ENCODE results near the gene NOL3. TPM values are rescaled to one million over a fixed set of nuclear protein-coding genes. Genes with fewer than 3 reads are reported as not detected.
A peak's percentile ranks its signal among the peaks of the same experiment; 100 is the strongest.

NOL3 gene
- total and polyA plus RNA-seq, 9 of the 15 experiments (the other 6 are each of a cell fraction or from before 2014, with no cell fraction given): 0.45 to 14.0 (median 5.4) TPM

DNA sequence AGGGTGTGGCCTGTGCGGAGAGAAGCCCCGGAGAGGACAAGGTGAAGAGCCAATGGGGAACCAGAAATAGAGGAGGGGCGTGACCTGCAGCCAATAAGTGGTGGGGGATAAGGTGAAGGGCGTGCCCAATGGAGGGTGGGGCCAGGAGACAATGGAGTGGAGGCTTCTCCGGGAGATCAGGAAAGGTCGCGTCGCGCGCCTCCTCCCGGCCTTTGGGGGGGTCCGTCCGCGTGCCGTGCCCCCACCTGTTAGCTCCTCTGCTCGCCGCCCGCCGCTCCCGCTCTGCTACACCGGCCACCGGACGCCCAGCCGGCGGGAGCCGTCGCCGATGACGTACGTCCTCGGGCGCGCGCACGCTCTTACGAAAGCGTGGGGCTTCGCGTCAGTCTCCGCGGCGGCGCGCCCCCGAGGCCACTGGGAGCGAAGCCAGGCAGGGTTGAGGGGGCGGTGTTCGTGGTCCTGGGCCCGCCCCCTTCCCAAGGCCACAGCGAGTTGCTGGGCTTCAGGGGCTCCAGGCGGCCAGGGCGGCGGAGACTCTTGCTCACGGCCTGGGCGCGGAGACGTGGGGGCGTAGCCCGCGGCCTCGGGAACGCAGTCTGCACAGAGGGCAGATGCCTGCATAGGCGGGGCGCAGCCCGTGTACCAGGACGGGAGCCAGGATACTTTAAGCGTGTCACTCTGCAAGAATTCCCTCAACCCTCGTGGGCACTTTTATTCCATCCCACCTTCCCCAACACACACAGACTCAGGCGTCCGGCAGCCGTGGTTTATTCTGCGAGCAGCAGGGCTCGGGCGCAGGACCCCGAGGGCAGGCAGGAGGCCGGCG is 13.5 kb downstream of the NOL3 start, which contains the start of gene MATCAP1 (continued):
- TF ChIP-seq UBTF (IDR thresholded peaks at IDR 0.05; ENCODE audit: borderline replicate concordance in 1 of 2, low read depth in 2 of 2, low read length in 2 of 2) (no peak), ZMIZ1 (IDR thresholded peaks at IDR 0.05; ENCODE audit: low read depth in 2 of 2, low read length in 2 of 2) (no peak), HCFC1 (IDR thresholded peaks at IDR 0.05; ENCODE audit: low read depth, low read length) (0 out of 2 replicates have a peak, but pooled peaks have one; percentile 23), RB1 (IDR thresholded peaks at IDR 0.05; ENCODE audit: low read depth) (peak; percentile 83), TBP (optimal IDR thresholded peaks at IDR 0.05; ENCODE audit: low read depth, low read length) (peak; percentile 41), FUS (optimal IDR thresholded peaks at IDR 0.05; ENCODE audit: low read depth, low read length) (peak; percentile 61), KDM5B (IDR thresholded peaks at IDR 0.05; ENCODE audit: insufficient replicate concordance, low read depth, low read length) (peak; percentile 62), POLR2B (IDR thresholded peaks at IDR 0.05; ENCODE audit: low read depth, partially characterized antibody) (peak; percentile 74), FOXJ3 (CRISPR knock-in tag; IDR thresholded peaks at IDR 0.05) (no peak), FOXJ2 (tag; IDR thresholded peaks at IDR 0.05) (0 out of 2 replicates have a peak, but pooled peaks have one; percentile 50), ZNF324 (CRISPR knock-in tag; IDR thresholded peaks at IDR 0.05) (no peak)
- TF ChIP-seq, protein P1, sequence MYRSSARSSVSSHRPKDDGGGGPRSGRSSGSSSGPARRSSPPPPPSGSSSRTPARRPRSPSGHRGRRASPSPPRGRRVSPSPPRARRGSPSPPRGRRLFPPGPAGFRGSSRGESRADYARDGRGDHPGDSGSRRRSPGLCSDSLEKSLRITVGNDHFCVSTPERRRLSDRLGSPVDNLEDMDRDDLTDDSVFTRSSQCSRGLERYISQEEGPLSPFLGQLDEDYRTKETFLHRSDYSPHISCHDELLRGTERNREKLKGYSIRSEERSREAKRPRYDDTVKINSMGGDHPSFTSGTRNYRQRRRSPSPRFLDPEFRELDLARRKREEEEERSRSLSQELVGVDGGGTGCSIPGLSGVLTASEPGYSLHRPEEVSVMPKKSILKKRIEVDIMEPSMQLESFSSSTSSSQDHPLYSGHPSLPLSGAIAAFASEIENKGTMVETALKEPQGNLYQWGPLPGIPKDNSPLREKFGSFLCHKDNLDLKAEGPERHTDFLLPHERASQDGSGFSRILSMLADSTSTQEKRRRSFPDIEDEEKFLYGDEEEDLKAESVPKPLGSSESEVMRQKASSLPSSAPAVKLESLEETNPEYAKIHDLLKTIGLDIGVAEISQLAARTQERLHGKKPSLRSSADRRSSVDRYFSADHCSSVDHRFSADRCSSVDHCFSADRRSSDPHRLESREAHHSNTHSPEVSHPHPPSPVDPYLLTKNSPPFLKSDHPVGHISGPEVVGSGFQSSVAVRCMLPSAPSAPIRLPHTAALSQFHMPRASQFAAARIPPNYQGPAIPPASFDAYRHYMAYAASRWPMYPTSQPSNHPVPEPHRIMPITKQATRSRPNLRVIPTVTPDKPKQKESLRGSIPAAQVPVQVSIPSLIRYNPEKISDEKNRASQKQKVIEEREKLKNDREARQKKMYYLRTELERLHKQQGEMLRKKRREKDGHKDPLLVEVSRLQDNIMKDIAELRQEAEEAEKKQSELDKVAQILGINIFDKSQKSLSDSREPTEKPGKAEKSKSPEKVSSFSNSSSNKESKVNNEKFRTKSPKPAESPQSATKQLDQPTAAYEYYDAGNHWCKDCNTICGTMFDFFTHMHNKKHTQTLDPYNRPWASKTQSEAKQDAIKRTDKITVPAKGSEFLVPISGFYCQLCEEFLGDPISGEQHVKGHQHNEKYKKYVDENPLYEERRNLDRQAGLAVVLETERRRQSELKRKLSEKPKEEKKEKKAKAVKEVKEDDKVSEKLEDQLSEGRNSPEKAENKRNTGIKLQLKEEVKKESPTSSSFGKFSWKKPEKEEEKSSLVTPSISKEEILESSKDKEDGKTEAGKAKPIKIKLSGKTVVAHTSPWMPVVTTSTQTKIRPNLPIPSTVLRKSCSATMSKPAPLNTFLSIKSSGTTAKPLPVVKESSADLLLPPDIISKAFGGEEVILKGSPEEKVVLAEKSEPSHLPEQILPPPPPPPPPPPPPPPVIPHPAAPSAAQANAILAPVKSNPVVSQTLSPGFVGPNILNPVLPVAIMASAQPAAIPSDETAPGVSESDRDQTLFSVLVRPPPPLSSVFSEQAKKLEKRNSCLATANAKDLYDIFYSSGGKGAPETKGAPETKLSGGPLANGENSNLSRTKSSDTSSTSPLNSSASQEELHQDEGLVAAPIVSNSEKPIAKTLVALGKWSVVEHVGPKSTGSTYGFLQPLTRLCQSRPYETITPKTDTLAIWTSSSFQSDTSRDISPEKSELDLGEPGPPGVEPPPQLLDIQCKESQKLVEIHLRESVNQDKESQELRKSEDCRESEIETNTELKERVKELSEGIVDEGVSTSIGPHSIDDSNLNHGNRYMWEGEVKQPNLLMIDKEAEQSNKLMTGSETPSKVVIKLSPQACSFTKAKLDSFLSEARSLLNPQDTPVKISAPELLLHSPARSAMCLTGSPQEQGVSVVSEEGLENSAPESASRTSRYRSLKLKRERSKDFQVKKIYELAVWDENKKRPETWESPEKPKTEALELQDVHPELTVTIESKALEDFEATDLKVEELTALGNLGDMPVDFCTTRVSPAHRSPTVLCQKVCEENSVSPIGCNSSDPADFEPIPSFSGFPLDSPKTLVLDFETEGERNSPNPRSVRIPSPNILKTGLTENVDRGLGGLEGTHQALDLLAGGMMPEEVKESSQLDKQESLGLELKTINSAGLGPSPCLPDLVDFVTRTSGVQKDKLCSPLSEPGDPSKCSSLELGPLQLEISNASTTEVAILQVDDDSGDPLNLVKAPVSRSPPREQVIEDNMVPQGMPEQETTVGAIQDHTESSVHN (IDR thresholded peaks at IDR 0.05; ENCODE audit: borderline replicate concordance in 1 of 2, low read depth in 1 of 2): no peak
